Transverse colon (tissue), 4 donors: ENCODE data around the gene MSX1. TPM values are rescaled to one million over a fixed set of nuclear protein-coding genes. Genes with fewer than 3 reads are reported as not detected.

Source experiments
- DNase-seq: peaks from one replicate; pipeline ENCODE4 v3.0.0-alpha.2; 2019
- H3K27ac ChIP-seq, 4 donors: fragments of 200-600 bp; sonication (generic); 2 replicates each; pipeline ENCODE4 v1.5.1; 2016 to 2018; ENCODE audit warnings: inconsistent platforms in 4 of 4
- H3K27me3 ChIP-seq: fragments of 200-600 bp; sonication (generic); 2 replicates; pipeline ENCODE4 v1.5.1; 2017; ENCODE audit warnings: inconsistent platforms
- H3K36me3 ChIP-seq, 4 donors: fragments of 200-600 bp; sonication (generic); 2 replicates each; pipeline ENCODE4 v1.5.1; 2017 to 2019; ENCODE audit warnings: inconsistent platforms in 4 of 4
- H3K4me1 ChIP-seq, 4 donors: fragments of 200-600 bp; sonication (generic); 2 replicates each; pipeline ENCODE4 v1.5.1; 2017 to 2020; ENCODE audit warnings: inconsistent platforms in 4 of 4
- H3K4me3 ChIP-seq, 4 donors: fragments of 200-600 bp; sonication (generic); 1 replicate in 1 of 4; 2 replicates in 3 of 4; pipeline versions ENCODE4 v1.5.1 to v1.6.1; 2017 to 2019; ENCODE audit warnings: inconsistent platforms in 4 of 4
- H3K9me3 ChIP-seq, 2 donors: fragments of 200-600 bp; sonication (generic); 2 replicates each; pipeline ENCODE4 v1.5.1; 2017 to 2019; ENCODE audit warnings: inconsistent platforms in 2 of 2
- CTCF ChIP-seq, 5 experiments: fragments of 200-600 bp in 3 of 5; fragments of 450-650 bp in 2 of 5; sonication (generic) in 3 of 5; IDR thresholded peaks; 1 replicate in 2 of 5; 2 replicates in 3 of 5; pipeline ENCODE4 v1.5.1; 2016 to 2017; ENCODE audit warnings: antibody characterized with exemption in 5 of 5, inconsistent platforms in 3 of 5, mild to moderate bottlenecking in 2 of 5, moderate library complexity in 1 of 5
- EP300 ChIP-seq: sonication (generic); formaldehyde crosslinking; IDR thresholded peaks from one replicate; pipeline ENCODE4 v1.6.1; 2017; ENCODE audit warnings: antibody characterized with exemption, low read depth
- POLR2A ChIP-seq: fragments of 450-650 bp; IDR thresholded peaks from one replicate; pipeline ENCODE4 v1.6.1; 2016; ENCODE audit warnings: antibody characterized with exemption, mild to moderate bottlenecking, moderate library complexity
- POLR2AphosphoS5 ChIP-seq, 3 donors: sonication (generic); formaldehyde crosslinking; IDR thresholded peaks; one replicate each; pipeline ENCODE4 v1.6.1; 2016; ENCODE audit warnings: antibody characterized with exemption in 3 of 3
- WGBS, 2 donors: methylation state at CpG; one replicate each; pipeline ENCODE4 v1.1.5; 2018; ENCODE audit warnings: low coverage in 1 of 2; 5-methylcytosine and 5-hydroxymethylcytosine counted together
- in situ Hi-C, 4 donors: fragments of 200-750 bp; cut with MboI; loops; one replicate each; pipeline versions ENCODE4 v1.15.0 to v1.15.1; 2017; ENCODE audit warnings: low sequenced_read_pairs in 3 of 4, low pct_ligation_motif_present in 1 of 4, low pct_unique_long_range_greater_than_20kb in 1 of 4
- intact Hi-C: fragments of 100-400 bp; cut with DNase I; formaldehyde crosslinking; loops from one replicate; pipeline ENCODE4 v1.15.1; 2023; ENCODE audit warnings: low total_unique reads
- total RNA-seq, 4 donors: library from RNA; depleted of rRNA; stranded (reverse); fragments of >200 nt; gene quantifications; one replicate each; pipeline ENCODE4 v1.1.0, GENCODE V29; 2016

MSX1 gene
- total RNA-seq, 4 donors from 2014 or later: 0.41 TPM; not detected in 3

GRCh38 chr4:4873203-4873602, 13.7 kb downstream of the MSX1 start:
- DNase-seq: no peak
- peaks cover 0 to 5% (median 0%) of the 10 kb centered on the region in 4 donors for H3K4me1 ChIP-seq
- peaks cover 93% of the 10 kb centered on the region for H3K27me3 ChIP-seq
- no peak overlapping the region for H3K4me3 ChIP-seq
- TF ChIP-seq POLR2AphosphoS5 (IDR thresholded peaks at IDR 0.05): no peak
- H3K27ac ChIP-seq: no peak overlapping the region
- no peaks in the 10 kb centered on the region for H3K36me3 ChIP-seq
- in situ Hi-C loops (loop anchor here in 1 of 4 donors (25.0 kb wide), 1 partner anchor 386 kb away; no protein-coding TSS in a partner anchor), intact Hi-C loops (no loop called here)
- H3K9me3 ChIP-seq: no peaks in the 10 kb centered on the region
- WGBS, 2 donors: 26% methylated on average over 10 to 11 of the region's 11 CpGs

GRCh38 chr4:4874254-4874653, 14.8 kb downstream of the MSX1 start:
- H3K4me3 ChIP-seq: no peak overlapping the region
- TF ChIP-seq CTCF (IDR thresholded peaks at IDR 0.05) (no peak), POLR2AphosphoS5 (IDR thresholded peaks at IDR 0.05) (no peak), EP300 (no peak), POLR2A (no peak)
- DNase-seq: no peak
- H3K36me3 ChIP-seq: no peaks in the 10 kb centered on the region
- peaks cover 93% of the 10 kb centered on the region for H3K27me3 ChIP-seq
- H3K4me1 ChIP-seq: peaks cover 0 to 5% (median 0%) of the 10 kb centered on the region in 4 donors
- in situ Hi-C loops: loop anchor here in 1 of 4 donors (25.0 kb wide), 1 partner anchor 387 kb away; no protein-coding TSS in a partner anchor
- H3K9me3 ChIP-seq: no peaks in the 10 kb centered on the region
- 71% methylated on average over 1 of the region's 2 CpGs; no CpG with 5 or more reads in 1 of the 2 donors for WGBS, 2 donors
- intact Hi-C loops: no loop called here
- no peak overlapping the region for H3K27ac ChIP-seq

GRCh38 chr4:4875147-4875546, 15.7 kb downstream of the MSX1 start:
- peaks cover 0 to 5% (median 0%) of the 10 kb centered on the region in 4 donors for H3K4me1 ChIP-seq
- TF ChIP-seq POLR2AphosphoS5 (IDR thresholded peaks at IDR 0.05): no peak
- no peak for TF ChIP-seq EP300
- no peak for TF ChIP-seq CTCF (IDR thresholded peaks at IDR 0.05)
- TF ChIP-seq POLR2A: no peak
- in situ Hi-C loops: loop anchor here in 1 of 4 donors (25.0 kb wide), 1 partner anchor 388 kb away; no protein-coding TSS in a partner anchor
- H3K9me3 ChIP-seq: no peaks in the 10 kb centered on the region
- WGBS, 2 donors: 0 to 34% methylated on average over 1 to 5 of the region's 5 CpGs
- H3K36me3 ChIP-seq: no peaks in the 10 kb centered on the region
- H3K4me3 ChIP-seq: no peak overlapping the region
- H3K27ac ChIP-seq: no peak overlapping the region
- intact Hi-C loops: no loop called here
- DNase-seq: no peak
- peaks cover 88% of the 10 kb centered on the region for H3K27me3 ChIP-seq

GRCh38 chr4:4875611-4876010, 16.1 kb downstream of the MSX1 start:
- intact Hi-C loops (no loop called here), in situ Hi-C loops (loop anchor here in 1 of 4 donors (25.0 kb wide), 1 partner anchor 388 kb away; no protein-coding TSS in a partner anchor)
- Histone ChIP-seq H3K27ac (no peak overlapping the region), H3K4me3 (no peak overlapping the region), H3K9me3 (no peaks in the 10 kb centered on the region), H3K4me1 (peaks cover 0 to 5% (median 0%) of the 10 kb centered on the region in 4 donors), H3K36me3 (no peaks in the 10 kb centered on the region), H3K27me3 (peaks cover 87% of the 10 kb centered on the region)
- 54% methylated on average over 5 of the region's 5 CpGs; no CpG with 5 or more reads in 1 of the 2 donors for WGBS, 2 donors
- DNase-seq: no peak
- TF ChIP-seq CTCF (IDR thresholded peaks at IDR 0.05): no peak
- no peak for TF ChIP-seq POLR2A
- TF ChIP-seq POLR2AphosphoS5 (IDR thresholded peaks at IDR 0.05): no peak
- no peak for TF ChIP-seq EP300
